ENCODE measurements around the gene RNLS. TPM values are rescaled to one million over a fixed set of nuclear protein-coding genes. Genes with fewer than 3 reads are reported as not detected.

The RNLS gene
- total RNA-seq, 2 experiments from 2014 or later, result not detected

DNA sequence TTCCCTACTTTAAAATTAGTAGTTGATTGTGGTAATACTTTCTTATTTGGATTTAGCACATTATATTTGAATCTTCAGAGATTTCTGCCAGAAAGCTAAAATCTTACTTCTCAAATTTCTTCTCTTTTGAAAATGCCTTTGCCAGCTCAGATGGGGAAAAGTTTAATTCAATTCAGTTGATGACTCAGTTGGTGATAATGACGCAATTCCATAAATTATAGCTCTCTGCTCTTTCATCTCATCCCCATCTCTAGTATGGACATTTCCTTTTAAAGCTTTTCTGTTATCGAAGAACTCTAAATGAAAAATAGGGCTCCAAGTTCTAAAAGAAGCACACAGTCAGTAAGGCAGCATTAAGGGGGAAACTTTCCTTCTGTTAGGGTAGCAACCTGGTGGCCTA, 25.5 kb downstream of the RNLS start:
- Histone ChIP-seq H3K9me2 (ENCODE audit: insufficient read depth, low read length) (no peaks in the 10 kb centered on the region), H3K79me2 (ENCODE audit: insufficient read depth, low read depth, low read length) (no peaks in the 10 kb centered on the region), H4K20me1 (ENCODE audit: insufficient read depth, low read length) (no peaks in the 10 kb centered on the region), H3K27ac (ENCODE audit: low read depth, low read length, poor library complexity, severe bottlenecking) (no peak overlapping the region), H2AFZ (ENCODE audit: low read length) (no peak overlapping the region), H3K36me3 (ENCODE audit: insufficient read depth, low read length) (no peaks in the 10 kb centered on the region), H3K4me2 (ENCODE audit: low read length) (no peak overlapping the region), H3K9me3 (ENCODE audit: low read length) (no peaks in the 10 kb centered on the region), H3K4me3 (ENCODE audit: low read depth, low read length, poor library complexity, severe bottlenecking) (no peak overlapping the region), H3K4me1 (ENCODE audit: insufficient read depth, low read length, poor library complexity, severe bottlenecking) (no peaks in the 10 kb centered on the region)
- TF ChIP-seq, protein P1, sequence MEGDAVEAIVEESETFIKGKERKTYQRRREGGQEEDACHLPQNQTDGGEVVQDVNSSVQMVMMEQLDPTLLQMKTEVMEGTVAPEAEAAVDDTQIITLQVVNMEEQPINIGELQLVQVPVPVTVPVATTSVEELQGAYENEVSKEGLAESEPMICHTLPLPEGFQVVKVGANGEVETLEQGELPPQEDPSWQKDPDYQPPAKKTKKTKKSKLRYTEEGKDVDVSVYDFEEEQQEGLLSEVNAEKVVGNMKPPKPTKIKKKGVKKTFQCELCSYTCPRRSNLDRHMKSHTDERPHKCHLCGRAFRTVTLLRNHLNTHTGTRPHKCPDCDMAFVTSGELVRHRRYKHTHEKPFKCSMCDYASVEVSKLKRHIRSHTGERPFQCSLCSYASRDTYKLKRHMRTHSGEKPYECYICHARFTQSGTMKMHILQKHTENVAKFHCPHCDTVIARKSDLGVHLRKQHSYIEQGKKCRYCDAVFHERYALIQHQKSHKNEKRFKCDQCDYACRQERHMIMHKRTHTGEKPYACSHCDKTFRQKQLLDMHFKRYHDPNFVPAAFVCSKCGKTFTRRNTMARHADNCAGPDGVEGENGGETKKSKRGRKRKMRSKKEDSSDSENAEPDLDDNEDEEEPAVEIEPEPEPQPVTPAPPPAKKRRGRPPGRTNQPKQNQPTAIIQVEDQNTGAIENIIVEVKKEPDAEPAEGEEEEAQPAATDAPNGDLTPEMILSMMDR (conservative IDR thresholded peaks at IDR 0.05; ENCODE audit: low read length), result no peak
- no peak for TF ChIP-seq EZH2phosphoT487 (IDR thresholded peaks at IDR 0.05; ENCODE audit: borderline replicate concordance, low read depth, low read length)
- no peak for DNase-seq (ENCODE audit: low spot score)
- POLR2A ChIA-PET, result interaction anchor here (0.6 to 1.1 kb wide), 2 partner anchors 166 to 708 kb away, joined by 3 read pairs; no protein-coding TSS in a partner anchor
- BruUV-seq (replicated peaks), result no TSS peak
- intact Hi-C loops (cut with micrococcal nuclease; ENCODE audit: unreplicated experiment), result no loop called here
- CTCF ChIA-PET (ENCODE audit: unreplicated experiment), result no interaction called here

DNA sequence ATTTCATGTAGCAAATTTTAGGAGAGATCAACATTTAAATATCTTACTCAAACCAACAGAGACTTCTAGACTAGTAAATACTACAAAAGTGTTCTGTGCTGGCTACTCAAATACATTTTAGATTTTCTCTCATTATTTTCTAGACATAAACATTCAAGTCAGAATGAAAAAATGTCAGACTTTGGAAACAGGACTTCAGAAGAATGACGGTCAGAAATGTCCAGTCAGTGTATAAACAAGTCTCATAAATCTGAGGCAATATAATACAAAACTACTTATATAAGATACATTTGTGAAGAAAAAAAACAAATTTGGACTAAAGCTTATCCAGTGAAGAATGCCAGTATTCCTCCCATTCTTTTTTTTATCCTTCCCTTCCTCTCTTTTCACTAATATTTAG, 25.9 kb downstream of the RNLS start:
- H3K36me3 ChIP-seq (ENCODE audit: insufficient read depth, low read length), result no peaks in the 10 kb centered on the region
- no peak overlapping the region for H3K4me2 ChIP-seq (ENCODE audit: low read length)
- H3K9me2 ChIP-seq (ENCODE audit: insufficient read depth, low read length), result no peaks in the 10 kb centered on the region
- intact Hi-C loops (cut with micrococcal nuclease; ENCODE audit: unreplicated experiment), result no loop called here
- no peak overlapping the region for H3K27ac ChIP-seq (ENCODE audit: low read depth, low read length, poor library complexity, severe bottlenecking)
- no peaks in the 10 kb centered on the region for H3K79me2 ChIP-seq (ENCODE audit: insufficient read depth, low read depth, low read length)
- H3K4me3 ChIP-seq (ENCODE audit: low read depth, low read length, poor library complexity, severe bottlenecking), result no peak overlapping the region
- TF ChIP-seq, protein P1 (conservative IDR thresholded peaks at IDR 0.05; ENCODE audit: low read length), result no peak
- no peak for TF ChIP-seq EZH2phosphoT487 (IDR thresholded peaks at IDR 0.05; ENCODE audit: borderline replicate concordance, low read depth, low read length)
- H3K9me3 ChIP-seq (ENCODE audit: low read length), result no peaks in the 10 kb centered on the region
- no peaks in the 10 kb centered on the region for H3K4me1 ChIP-seq (ENCODE audit: insufficient read depth, low read length, poor library complexity, severe bottlenecking)
- no peak for DNase-seq (ENCODE audit: low spot score)
- H2AFZ ChIP-seq (ENCODE audit: low read length), result no peak overlapping the region
- BruUV-seq (replicated peaks), result no TSS peak
- H4K20me1 ChIP-seq (ENCODE audit: insufficient read depth, low read length), result no peaks in the 10 kb centered on the region
- ChIA-PET POLR2A (interaction anchor here (0.6 to 1.1 kb wide), 2 partner anchors 165 to 708 kb away, joined by 3 read pairs; no protein-coding TSS in a partner anchor), CTCF (ENCODE audit: unreplicated experiment) (no interaction called here)

DNA sequence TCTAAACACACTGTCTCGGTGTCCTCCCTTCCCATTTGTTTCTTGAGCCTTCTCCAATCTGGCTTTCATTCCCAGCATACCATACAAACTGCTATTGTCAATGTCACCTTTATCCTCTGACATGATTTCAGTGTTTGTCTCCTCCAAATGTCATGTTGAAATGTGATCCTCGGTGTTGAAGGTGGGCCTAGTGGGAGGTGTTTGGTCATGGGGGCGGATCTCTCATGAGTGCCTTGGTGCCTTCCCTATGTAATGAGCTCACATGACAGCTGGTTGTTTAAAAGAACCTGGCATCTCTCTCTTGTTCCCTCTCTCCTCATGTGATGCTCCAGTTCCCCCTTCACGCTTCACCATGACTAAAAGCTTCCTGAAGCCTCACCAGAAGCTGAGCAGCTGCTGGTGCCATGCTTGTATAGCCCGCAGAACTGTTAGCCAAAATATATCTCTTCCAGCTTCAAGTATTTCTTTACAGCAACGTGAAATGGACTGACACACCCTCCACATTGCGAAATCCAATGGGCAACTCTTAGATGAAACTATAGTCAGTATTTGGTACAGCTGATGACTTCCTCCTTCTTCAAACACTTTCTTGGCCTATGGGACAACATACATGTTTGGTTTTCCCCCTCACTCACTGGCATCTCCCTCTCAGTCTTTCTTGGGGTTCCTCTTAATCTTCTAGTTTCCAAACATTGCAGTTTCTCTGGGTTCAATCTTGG, 27.8 kb downstream of the RNLS start:
- no peak overlapping the region for H3K4me3 ChIP-seq (ENCODE audit: low read depth, low read length, poor library complexity, severe bottlenecking)
- H3K36me3 ChIP-seq (ENCODE audit: insufficient read depth, low read length), result no peaks in the 10 kb centered on the region
- BruUV-seq (replicated peaks), result no TSS peak
- no peaks in the 10 kb centered on the region for H3K9me3 ChIP-seq (ENCODE audit: low read length)
- TF ChIP-seq, protein P1 (conservative IDR thresholded peaks at IDR 0.05; ENCODE audit: low read length), result no peak
- TF ChIP-seq EZH2phosphoT487 (IDR thresholded peaks at IDR 0.05; ENCODE audit: borderline replicate concordance, low read depth, low read length), result no peak
- H4K20me1 ChIP-seq (ENCODE audit: insufficient read depth, low read length), result no peaks in the 10 kb centered on the region
- H3K9me2 ChIP-seq (ENCODE audit: insufficient read depth, low read length), result no peaks in the 10 kb centered on the region
- intact Hi-C loops (cut with micrococcal nuclease; ENCODE audit: unreplicated experiment), result no loop called here
- no peak for DNase-seq (ENCODE audit: low spot score)
- H3K79me2 ChIP-seq (ENCODE audit: insufficient read depth, low read depth, low read length), result no peaks in the 10 kb centered on the region
- CTCF ChIA-PET (ENCODE audit: unreplicated experiment), result interaction anchor here (1.0 kb wide), 1 partner anchor 13 kb away, joined by 3 read pairs; no protein-coding TSS in a partner anchor
- H2AFZ ChIP-seq (ENCODE audit: low read length), result no peak overlapping the region
- H3K4me1 ChIP-seq (ENCODE audit: insufficient read depth, low read length, poor library complexity, severe bottlenecking), result no peaks in the 10 kb centered on the region
- no peak overlapping the region for H3K4me2 ChIP-seq (ENCODE audit: low read length)
- POLR2A ChIA-PET, result interaction anchor here (0.5 to 1.0 kb wide), 3 partner anchors 9 to 700 kb away, joined by 3 to 4 read pairs (median 4); no protein-coding TSS in a partner anchor
- H3K27ac ChIP-seq (ENCODE audit: low read depth, low read length, poor library complexity, severe bottlenecking), result no peak overlapping the region

All from OCI-LY7 (cell line).